Measurements from ENCODE around the gene GLIPR1.
"Not testable (repeated sequence)": the region's sequence is repeated elsewhere in the genome, so short reads cannot be mapped to it uniquely, and the experiment has no call there.

GLIPR1 gene

GRCh38 chr12:75480469-75480949, at the start of gene GLIPR1:
GLIPR1 (plus strand) TSS chr12:75480755; CDS start chr12:75480881, 126 bp downstream.
- DNase-seq (ENCODE audit: low read depth in 2 of 2, low spot score in 1 of 2): peak; percentile 38 to 39

DNA sequence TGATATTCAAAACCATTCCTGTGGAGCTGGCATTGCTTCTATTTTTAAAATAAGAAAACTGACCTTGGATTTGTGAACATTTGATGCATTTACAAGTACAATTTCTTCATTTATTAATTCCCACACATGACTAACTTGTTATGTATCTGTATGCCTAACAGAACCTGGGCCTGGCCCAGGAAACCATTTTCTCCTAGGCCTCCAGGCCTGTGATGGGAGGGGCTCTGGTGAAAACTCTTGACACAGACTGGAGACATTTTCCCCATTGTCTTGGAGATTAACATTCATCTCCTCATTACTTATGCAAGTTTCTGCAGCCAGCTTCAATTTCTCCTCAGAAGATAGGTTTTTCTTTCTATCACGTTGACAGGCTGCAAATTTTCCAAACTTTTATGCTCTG, 47.6 kb upstream of the GLIPR1 start:
- DNase-seq (ENCODE audit: low read depth in 2 of 2, low spot score in 1 of 2): no peak

- DNase-seq (ENCODE audit: low read depth in 2 of 2, low spot score in 1 of 2): no peak
These were observed 43.0 kb upstream of the GLIPR1 start for GRCh38 chr12:75437564-75437963.

DNA sequence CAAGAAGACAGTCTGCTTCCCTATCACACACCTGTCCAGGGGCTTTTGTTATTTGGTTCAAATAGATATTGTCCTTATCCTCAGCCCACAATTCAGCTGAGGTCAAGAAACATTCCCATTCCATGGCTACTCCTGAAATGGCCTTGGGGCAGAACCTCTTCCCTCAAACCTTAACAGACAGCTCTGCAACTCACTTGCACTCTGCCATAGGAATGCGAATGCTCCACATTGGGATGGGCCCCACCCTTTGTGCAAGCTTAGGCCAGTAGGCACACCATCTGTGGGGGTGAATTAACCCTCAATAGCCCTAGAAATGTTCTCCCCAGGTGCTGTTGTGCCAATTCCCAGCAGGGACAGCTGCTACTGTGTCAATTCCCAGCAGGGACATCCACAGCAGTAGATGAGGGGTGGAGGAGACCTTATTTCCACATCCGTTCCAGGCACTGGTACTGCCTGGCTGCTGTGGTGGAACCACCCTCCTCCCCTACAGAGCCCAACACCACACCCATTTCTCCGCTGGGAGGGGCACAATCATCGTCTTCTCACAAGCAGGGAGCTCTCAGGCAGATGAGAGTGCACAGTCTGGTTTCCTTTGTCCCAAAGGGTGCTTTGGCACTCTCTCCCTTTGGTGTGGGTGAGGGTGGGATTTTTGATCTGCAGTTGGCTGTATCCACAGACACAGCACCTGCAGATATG, 42.3 kb upstream of the GLIPR1 start:
- no peak for DNase-seq (ENCODE audit: low read depth in 2 of 2, low spot score in 1 of 2)

DNA sequence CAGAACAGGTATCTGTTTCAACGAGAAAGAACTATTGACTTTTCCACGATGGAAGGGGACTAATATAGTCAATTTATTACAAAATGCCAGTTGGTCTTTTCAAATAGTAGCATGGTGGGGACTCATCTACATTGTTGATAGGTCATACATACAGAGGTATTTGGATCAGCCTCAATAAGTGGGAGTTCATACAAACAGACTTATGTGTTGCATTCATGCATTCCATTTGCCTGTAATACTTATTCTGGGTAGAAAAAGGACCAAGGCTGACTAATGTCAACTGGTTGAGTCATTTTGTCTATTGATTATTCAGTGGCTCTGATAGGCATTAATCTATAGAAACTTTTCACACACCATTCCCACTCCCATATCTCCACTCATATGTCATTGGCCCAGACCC, 41.5 kb upstream of the GLIPR1 start:
- no peak for DNase-seq (ENCODE audit: low read depth in 2 of 2, low spot score in 1 of 2)

GRCh38 chr12:75439930-75440329, 40.6 kb upstream of the GLIPR1 start:
- DNase-seq (ENCODE audit: low read depth in 2 of 2, low spot score in 1 of 2): no peak

- DNase-seq (ENCODE audit: low read depth in 2 of 2, low spot score in 1 of 2): not testable (repeated sequence)
These were observed 38.7 kb upstream of the GLIPR1 start for GRCh38 chr12:75441687-75442449.

DNA sequence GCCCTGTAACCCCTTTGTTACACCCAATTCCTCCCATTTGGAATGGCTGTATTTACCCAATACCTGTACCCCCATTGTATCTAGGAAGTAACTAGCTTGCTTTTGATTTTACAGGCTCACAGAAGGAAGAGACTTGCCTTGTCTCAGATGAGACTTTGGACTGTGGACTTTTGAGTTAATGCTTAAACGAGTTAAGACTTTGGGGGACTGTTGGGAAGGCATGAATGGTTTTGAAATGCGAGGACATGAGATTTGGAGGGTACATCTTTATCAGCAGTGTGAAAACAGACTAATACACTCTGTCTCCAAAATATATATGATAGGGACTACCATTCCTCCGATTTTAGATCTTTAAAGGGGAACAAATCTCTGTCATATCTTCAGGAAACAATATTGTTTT, 38.1 kb upstream of the GLIPR1 start:
- not testable (repeated sequence) for DNase-seq (ENCODE audit: low read depth in 2 of 2, low spot score in 1 of 2)

DNA sequence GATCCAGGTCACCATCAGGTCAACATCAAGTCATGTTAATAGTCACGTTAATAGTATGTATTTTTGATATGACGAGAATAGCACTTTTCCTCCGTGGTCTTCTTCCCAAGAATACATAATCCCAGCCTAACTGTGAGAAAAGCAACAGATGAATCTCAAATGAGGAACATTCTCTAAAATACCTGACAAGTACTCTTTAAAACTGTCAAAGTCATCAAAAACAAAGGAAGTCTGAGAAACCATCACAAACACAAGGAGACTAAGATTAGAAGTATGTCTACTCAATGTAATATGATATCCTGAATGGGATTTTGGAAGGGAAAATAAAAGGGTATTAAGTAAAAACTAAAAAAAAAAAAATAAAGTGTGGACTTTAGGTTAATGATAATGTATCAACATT, 36.8 kb upstream of the GLIPR1 start:
- DNase-seq (ENCODE audit: low read depth in 2 of 2, low spot score in 1 of 2): no peak

DNA sequence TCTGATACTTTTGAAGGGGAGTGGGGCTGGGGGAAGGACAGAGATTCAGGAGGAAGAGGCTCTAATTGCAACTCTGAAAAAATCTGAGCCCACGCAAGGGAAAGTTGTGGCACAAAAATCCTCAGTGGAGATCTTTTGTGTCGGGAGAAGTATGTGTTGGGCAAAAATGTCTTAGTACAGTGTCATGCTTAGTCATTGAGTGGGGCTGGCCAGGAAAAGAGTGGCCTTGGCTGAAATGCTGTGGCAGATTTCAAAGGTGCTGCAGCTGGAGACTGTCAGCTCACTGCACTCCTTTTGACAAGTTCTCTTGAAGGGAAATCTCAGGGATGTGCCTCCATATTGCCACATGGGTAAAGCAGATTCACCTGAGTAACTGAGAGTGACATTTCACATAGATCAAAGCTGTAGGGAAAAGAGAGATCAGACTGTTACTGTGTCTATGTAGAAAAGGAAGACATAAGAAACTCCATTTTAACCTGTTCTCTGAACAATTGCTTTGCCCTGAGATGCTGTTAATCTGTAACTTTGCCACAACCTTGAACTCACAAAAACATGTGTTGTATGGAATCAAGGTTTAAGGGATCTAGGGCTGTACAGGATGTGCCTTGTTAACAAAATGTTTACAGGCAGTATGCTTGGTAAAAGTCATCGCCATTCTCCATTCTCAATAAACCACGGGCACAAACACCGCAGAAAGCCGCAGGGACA, 36.0 kb upstream of the GLIPR1 start:
- DNase-seq (ENCODE audit: low read depth in 2 of 2, low spot score in 1 of 2): no peak

DNA sequence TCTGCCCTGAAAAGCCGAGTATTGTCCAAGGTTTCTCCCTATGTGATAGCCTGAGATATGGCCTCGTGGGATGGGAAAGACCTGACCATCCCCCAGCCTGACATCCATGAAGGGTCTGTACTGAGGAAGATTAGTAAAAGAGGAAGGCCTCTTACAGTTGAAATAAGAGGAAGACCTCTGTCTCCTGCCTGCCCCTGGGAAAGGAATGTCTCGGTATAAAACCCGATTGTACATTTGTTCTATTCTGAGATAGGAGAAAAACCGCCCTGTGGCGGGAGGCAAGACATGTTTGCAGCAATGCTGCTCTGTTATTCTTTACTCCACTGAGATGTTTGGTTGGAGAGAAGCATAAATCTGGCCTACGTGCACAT, 35.4 kb upstream of the GLIPR1 start:
- DNase-seq (ENCODE audit: low read depth in 2 of 2, low spot score in 1 of 2): not testable (repeated sequence)

DNA sequence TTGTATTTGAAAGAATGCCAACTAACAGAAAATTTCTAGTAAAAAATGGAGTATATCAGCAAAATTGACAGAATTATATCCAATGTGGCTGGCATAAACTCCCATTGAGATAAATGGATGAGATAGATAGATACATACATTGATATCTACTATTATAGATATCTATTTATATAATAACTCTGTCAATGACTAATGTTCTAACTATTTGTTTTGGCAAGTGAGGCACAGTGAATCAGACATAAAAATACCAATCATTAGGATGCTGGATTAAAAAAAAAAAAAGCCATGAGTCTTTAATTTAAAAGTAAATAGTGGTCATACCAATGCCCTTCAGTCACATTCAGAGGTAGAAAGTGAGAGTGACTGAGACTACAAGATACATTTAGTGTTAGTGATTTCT, 33.7 kb upstream of the GLIPR1 start:
- DNase-seq (ENCODE audit: low read depth in 2 of 2, low spot score in 1 of 2): no peak

GRCh38 chr12:75447691-75448393, 32.7 kb upstream of the GLIPR1 start:
- DNase-seq (ENCODE audit: low read depth in 2 of 2, low spot score in 1 of 2): no peak

GRCh38 chr12:75452675-75453330, 27.8 kb upstream of the GLIPR1 start:
- no peak for DNase-seq (ENCODE audit: low read depth in 2 of 2, low spot score in 1 of 2)

DNA sequence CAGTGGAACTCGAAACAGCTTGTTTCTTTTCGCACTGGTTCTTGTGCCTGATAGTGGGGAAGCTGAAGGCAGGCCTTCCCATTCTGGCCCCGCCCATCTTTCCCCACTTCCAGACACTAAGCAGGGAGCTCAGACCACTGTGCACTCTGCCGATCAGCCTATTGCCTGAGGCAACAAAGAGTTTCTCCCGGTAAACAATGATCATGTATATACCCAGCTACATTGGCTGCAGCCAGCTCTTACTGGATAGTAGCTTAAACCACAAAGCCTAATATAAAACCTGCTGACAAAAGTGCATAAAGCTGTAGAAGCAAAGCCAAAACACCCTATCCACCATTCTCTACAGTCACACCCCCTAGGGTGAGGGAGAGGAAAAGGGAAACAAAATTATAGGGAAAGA, 24.7 kb upstream of the GLIPR1 start:
- DNase-seq (ENCODE audit: low read depth in 2 of 2, low spot score in 1 of 2): no peak

DNA sequence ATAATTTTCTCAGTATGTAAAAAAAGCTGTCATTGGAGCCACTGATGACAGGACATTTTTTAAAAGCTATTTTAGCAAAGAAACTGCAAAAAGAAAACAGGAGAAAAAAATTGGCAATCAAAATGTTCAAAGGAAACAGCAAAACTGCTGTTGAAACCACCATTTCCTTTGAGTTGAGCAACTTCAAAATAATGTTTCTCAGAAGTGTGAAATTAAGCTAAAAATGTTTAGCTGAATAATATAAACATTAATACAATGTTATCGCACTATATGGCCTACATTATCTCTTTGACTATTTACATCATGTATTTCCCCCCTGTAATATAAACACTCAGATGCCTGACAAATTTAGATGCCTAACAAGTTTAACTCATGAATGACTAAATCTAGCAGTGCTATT, 23.4 kb upstream of the GLIPR1 start:
- no peak for DNase-seq (ENCODE audit: low read depth in 2 of 2, low spot score in 1 of 2)

- DNase-seq (ENCODE audit: low read depth in 2 of 2, low spot score in 1 of 2): not testable (repeated sequence)
These were observed 22.7 kb upstream of the GLIPR1 start for GRCh38 chr12:75457866-75458265.

GRCh38 chr12:75459755-75460154, 20.8 kb upstream of the GLIPR1 start:
- DNase-seq (ENCODE audit: low read depth in 2 of 2, low spot score in 1 of 2): no peak

GRCh38 chr12:75460204-75460603, 20.4 kb upstream of the GLIPR1 start:
- no peak for DNase-seq (ENCODE audit: low read depth in 2 of 2, low spot score in 1 of 2)

DNA sequence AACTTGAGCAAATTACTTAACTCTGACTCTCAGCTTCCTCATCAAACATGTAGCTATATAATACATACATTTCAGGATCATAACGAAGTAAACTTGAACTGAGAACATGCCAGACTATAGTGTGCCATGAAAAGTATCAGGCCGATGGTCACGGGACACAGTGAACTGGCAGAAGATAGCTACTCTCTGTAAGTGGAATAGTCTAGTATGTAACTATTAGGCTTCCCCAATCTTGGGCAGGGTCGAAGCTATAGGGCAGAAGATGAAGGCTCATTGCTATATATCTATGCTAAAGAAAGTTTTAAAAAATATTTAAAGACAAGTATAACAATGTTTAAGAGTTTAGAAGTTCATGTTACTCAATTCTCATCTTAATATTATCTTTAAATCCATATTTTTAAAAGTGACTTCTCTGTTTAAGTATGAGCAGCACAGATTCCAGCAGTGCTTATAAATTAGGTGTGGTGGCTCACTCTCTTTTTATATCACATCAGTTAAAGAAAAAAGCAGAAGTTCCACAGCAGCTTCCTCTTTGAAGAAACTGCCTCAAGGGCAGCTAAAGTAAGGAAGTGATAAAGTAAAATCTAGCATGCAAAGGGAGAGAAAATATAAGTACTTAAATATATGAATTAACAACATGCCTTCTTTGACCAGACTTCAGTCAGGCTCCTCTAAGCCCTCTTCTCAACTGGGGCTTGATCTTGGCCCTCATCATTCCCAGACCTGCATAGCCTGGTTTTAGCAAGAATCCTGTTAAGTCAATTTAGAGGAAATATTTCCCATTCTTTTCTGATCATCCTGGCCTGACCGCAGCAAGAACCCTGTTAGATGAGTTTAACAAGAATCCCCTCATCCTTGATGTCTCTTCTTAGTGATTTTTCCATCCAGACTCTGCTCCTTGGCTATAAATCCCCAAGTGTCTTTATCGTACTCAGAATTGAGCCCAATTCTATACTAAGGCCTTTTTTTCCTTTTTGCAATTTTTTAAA, 8.4 kb upstream of the GLIPR1 start:
- DNase-seq (ENCODE audit: low read depth in 2 of 2, low spot score in 1 of 2): no peak
